Measurements from ENCODE around the gene PCNA.

Gene PCNA

DNA sequence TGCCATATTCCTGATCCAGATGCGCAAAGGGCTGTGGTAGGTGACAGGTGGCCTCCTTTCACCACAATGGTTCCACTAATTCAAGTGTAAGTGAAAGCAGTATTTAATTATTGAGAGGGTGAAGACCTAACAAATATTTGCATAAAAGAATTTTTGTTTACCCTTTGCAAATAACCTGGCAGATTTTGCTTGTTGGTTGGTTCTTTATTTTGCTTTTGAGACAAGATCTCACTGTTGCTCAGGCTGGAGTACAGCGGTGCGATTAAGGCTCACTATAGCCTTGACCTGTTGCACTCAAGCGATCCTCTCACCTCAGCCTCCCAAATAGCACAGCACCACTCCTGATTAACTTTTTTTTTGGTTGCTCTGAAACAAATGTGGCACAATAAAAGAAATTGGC, 49.2 kb downstream of the PCNA start:
- in situ Hi-C loops (cut with MboI; ENCODE audit: low sequenced_read_pairs, unreplicated experiment): no loop called here
- DNase-seq (ENCODE audit: low spot score): no peak
- TF ChIP-seq, protein P1, sequence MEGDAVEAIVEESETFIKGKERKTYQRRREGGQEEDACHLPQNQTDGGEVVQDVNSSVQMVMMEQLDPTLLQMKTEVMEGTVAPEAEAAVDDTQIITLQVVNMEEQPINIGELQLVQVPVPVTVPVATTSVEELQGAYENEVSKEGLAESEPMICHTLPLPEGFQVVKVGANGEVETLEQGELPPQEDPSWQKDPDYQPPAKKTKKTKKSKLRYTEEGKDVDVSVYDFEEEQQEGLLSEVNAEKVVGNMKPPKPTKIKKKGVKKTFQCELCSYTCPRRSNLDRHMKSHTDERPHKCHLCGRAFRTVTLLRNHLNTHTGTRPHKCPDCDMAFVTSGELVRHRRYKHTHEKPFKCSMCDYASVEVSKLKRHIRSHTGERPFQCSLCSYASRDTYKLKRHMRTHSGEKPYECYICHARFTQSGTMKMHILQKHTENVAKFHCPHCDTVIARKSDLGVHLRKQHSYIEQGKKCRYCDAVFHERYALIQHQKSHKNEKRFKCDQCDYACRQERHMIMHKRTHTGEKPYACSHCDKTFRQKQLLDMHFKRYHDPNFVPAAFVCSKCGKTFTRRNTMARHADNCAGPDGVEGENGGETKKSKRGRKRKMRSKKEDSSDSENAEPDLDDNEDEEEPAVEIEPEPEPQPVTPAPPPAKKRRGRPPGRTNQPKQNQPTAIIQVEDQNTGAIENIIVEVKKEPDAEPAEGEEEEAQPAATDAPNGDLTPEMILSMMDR (IDR thresholded peaks at IDR 0.05; ENCODE audit: borderline replicate concordance, control extremely low read depth, extremely low read depth, insufficient read depth, missing control alignments): no peak

DNA sequence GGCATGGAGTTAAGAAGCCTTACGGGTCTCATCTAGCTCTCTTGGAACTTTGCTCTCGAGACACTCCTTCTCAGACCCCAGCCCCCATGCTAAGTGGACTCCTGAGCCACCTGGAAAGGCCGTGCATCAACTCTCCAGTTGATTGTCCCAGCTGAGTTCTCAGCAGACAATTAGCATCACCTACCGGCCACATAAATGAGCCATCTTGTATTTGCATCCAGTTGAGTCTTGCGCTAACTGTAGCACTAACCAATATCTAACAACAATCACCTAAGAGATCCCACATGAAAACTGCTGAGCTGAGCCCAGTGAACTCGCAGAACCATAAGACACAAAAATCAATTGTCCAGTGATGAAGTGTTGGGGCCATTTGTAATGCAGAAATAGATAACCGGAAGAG, 49.7 kb downstream of the PCNA start:
- TF ChIP-seq, protein P1 (IDR thresholded peaks at IDR 0.05; ENCODE audit: borderline replicate concordance, control extremely low read depth, extremely low read depth, insufficient read depth, missing control alignments): no peak
- no peak for DNase-seq (ENCODE audit: low spot score)
- in situ Hi-C loops (cut with MboI; ENCODE audit: low sequenced_read_pairs, unreplicated experiment): no loop called here

DNA sequence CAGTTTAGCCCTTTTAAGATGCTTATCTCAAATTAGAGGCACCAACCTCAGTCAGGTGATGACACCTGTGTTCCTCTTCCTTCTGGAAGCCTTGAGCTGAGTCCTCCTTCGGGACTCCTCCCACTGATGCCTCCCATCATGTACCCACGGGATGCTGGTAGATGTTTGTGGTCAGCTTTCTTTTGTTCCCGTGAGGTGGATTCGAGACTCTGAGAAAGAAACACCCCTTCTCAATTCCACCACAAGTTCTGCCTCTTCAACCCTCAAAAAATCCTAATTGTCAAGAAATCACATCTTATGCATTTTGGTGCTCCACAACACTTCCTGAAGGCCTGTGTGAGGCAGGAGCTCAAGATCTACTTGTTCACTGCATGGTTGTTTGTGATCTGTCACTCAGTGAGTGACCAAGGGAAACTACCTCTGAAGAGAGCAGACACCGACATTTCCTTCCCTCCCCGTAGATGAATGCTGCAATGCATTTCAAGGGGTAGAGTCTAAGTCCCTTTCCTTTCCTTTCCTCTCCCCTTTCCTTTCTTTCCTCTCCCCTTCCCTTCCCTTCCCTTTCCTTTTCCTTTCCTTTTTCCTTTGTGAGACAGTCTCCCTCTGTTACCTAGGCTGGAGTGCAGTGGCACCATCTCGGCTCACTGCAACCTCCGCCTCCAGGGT, 50.5 kb downstream of the PCNA start:
- TF ChIP-seq, protein P1 (IDR thresholded peaks at IDR 0.05; ENCODE audit: borderline replicate concordance, control extremely low read depth, extremely low read depth, insufficient read depth, missing control alignments): no peak
- DNase-seq (ENCODE audit: low spot score): no peak
- in situ Hi-C loops (cut with MboI; ENCODE audit: low sequenced_read_pairs, unreplicated experiment): no loop called here

DNA sequence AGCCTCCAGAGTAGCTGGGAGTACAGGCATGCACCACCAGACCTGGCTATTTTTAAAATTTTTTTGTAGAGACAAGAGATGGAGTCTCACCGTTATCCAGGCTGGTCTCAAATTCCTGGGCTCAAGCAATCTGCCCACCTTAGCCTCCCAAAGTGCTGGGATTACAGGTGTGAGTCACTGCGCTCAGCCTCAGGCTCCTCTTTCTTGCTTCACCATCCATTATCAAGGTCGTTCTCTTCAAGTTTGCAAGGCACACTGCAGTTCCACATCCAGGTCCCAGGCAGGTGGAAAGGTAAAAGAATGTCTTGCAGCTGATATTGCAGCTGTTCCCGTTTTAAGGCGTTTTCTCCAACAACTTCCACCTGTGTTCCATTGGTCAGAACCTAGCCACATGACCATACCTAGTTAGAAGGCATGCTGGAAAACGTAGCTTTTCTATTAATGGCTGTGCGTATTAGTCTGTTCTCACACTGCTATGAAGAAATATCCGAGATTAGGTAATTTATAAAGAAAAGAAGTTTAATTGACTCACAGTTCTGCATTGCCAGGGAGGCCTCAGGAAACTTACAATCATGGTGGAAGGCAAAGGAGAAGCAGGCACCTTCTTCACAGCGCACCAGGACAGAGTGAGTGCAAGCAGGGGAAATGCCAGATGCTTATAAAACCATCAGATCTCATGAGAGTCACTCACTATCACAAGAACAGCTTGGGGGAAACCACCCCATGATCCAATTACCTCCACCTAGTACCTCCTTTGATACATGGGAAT, 51.7 kb downstream of the PCNA start:
- DNase-seq (ENCODE audit: low spot score): no peak
- TF ChIP-seq, protein P1 (IDR thresholded peaks at IDR 0.05; ENCODE audit: borderline replicate concordance, control extremely low read depth, extremely low read depth, insufficient read depth, missing control alignments): no peak
- in situ Hi-C loops (cut with MboI; ENCODE audit: low sequenced_read_pairs, unreplicated experiment): no loop called here

DNA sequence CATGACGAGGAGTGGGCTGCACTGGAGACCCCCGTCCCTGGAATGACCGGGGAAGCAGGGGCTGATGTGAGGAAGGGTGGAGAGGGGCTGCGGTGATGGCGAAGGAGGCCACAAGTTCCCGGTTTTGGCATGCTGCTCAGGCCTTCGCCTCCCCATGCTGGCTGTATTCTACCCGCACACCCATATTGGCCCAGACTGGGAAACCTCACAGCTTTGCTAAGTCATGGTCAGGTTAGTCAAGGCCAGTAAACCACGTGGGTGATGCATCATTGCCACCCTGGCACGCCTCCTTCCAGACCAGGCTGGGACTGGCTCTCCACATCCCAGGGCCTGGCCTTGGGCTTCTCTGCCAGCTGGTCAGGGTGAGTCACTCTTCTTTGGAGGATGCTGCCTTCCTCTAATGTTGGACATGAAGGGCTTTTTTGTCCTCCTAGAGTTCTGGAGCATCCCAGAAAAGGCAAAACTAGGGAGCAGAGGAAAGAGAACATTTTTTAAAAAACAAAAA, 53.8 kb downstream of the PCNA start:
- TF ChIP-seq, protein P1 (IDR thresholded peaks at IDR 0.05; ENCODE audit: borderline replicate concordance, control extremely low read depth, extremely low read depth, insufficient read depth, missing control alignments): no peak
- DNase-seq (ENCODE audit: low spot score): no peak
- in situ Hi-C loops (cut with MboI; ENCODE audit: low sequenced_read_pairs, unreplicated experiment): no loop called here

DNA sequence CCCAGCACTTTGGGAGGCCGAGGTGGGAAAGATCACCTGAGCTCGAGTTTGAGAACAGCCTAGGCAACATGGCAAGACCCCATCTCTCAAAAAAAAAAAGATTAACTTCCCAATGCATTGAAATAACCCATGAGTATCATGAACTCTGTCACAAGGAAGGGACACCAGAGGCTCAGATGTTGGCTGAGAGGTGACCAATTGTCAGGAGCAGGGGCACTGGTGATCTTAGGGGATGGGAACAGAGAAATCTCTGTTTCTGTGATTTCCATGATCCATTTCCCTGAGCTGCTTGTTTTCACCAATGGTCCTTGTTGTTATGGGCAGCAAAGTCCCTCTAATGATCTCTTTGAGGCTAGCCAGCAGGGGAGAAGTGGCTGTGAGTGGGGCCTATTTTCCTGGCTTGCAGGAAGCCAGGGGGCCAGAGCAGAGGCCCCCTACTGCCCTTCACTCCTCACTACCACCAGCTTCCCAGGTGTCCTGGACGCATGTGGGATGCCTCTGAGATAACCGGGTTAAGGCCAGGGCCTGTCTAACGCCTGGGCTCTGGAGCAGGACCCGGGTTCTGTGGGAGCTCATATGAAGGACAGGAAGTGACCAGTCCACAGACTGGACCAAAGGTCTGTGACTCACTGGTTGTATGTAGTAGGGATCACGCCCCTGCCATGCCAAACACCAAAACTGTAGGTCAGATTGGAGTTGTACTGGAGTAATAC, 54.4 kb downstream of the PCNA start:
- in situ Hi-C loops (cut with MboI; ENCODE audit: low sequenced_read_pairs, unreplicated experiment): no loop called here
- TF ChIP-seq, protein P1 (IDR thresholded peaks at IDR 0.05; ENCODE audit: borderline replicate concordance, control extremely low read depth, extremely low read depth, insufficient read depth, missing control alignments): no peak
- no peak for DNase-seq (ENCODE audit: low spot score)
